GM12878 (cell line): ENCODE results near the gene BAZ2A. TPM values are rescaled to one million over a fixed set of nuclear protein-coding genes. Genes with fewer than 3 reads are reported as not detected.

Source experiments
- ATAC-seq: fragments of 200-7000 bp; cut with Tn5 transposase; 3 replicates; pipeline ENCODE4 v1.9.1; 2020; ENCODE audit warnings: mild to moderate bottlenecking, moderate library complexity
- BruUV-seq: library from RNA; stranded (reverse); fragments of 400-500 nt; replicated peaks from 2 replicates; lab custom pipeline; 2021; lab: Mats Ljungman, UMichigan
- CTCF ChIA-PET: fragments of 300-600 bp; sonication (Branson Sonifier 250); formaldehyde crosslinking; extraction: SDS; loops from one replicate; lab custom pipeline; 2021; ENCODE audit warnings: inconsistent platforms; lab: Yijun Ruan, JAX
- POLR2A ChIA-PET: fragments of 350-600 bp; formaldehyde crosslinking; extraction: SDS; loops from one replicate; lab custom pipeline; 2021; ENCODE audit warnings: inconsistent platforms; lab: Charles Lee
- RAD21 ChIA-PET: fragments of 300-600 bp; sonication (Branson Sonifier 250); formaldehyde crosslinking; loops from one replicate; lab custom pipeline; 2023; ENCODE audit warnings: antibody characterized with exemption; ENCODE audit not compliant: unreplicated experiment; lab: Charles Lee
- SMC1A ChIA-PET: fragments of 300-600 bp; sonication (Branson Sonifier 250); formaldehyde crosslinking; loops from one replicate; lab custom pipeline; 2023; ENCODE audit not compliant: unreplicated experiment, uncharacterized antibody; lab: Charles Lee
- DNase-seq: peaks from one replicate; pipeline ENCODE4 v3.0.0-alpha.2; 2011; ENCODE audit warnings: low read depth, low spot score
- FAIRE-seq: peaks from 3 replicates; lab custom pipeline; 2011; peaks lifted over from hg19 to GRCh38; lab: Jason Lieb, UNC
- H2AFZ ChIP-seq: 2 replicates; pipeline ENCODE4 v1.6.0; 2011; ENCODE audit warnings: low read depth, low read length, control low read depth; ENCODE audit not compliant: control insufficient read depth
- H3K27ac ChIP-seq: 2 replicates; pipeline ENCODE4 v1.5.1; 2011; ENCODE audit warnings: control low read depth; ENCODE audit not compliant: control insufficient read depth, insufficient read depth
- H3K27me3 ChIP-seq, 2 experiments: replicated peaks in 1 of 2; 2 replicates each; pipeline versions ENCODE4 v1.6.0 to v1.6.1; 2011; ENCODE audit warnings: low read length in 1 of 2; ENCODE audit not compliant: control insufficient read depth in 2 of 2, insufficient read depth in 2 of 2
- H3K36me3 ChIP-seq, 2 experiments: 2 replicates each; pipeline ENCODE4 v1.5.1; 2011; ENCODE audit warnings: low read length in 1 of 2; ENCODE audit not compliant: control insufficient read depth in 2 of 2, insufficient read depth in 2 of 2
- H3K4me1 ChIP-seq: 2 replicates; pipeline ENCODE4 v1.6.1; 2011; ENCODE audit warnings: mild to moderate bottlenecking, low read length, moderate library complexity, mixed read lengths; ENCODE audit not compliant: control insufficient read depth, insufficient read depth
- H3K4me2 ChIP-seq: 2 replicates; pipeline ENCODE4 v1.6.0; 2011; ENCODE audit warnings: control low read depth; ENCODE audit not compliant: control insufficient read depth, insufficient read depth
- H3K4me3 ChIP-seq: fragments of 200-600 bp; sonication (generic); 2 replicates; pipeline ENCODE4 v1.5.1; 2016
- H3K79me2 ChIP-seq: 2 replicates; pipeline ENCODE4 v1.6.0; 2011; ENCODE audit warnings: low read length; ENCODE audit not compliant: control insufficient read depth, insufficient read depth
- H3K9ac ChIP-seq: 2 replicates; pipeline ENCODE4 v1.8.0; 2011; ENCODE audit warnings: low read length, control low read depth, mixed read lengths; ENCODE audit not compliant: control insufficient read depth, insufficient read depth
- H3K9me3 ChIP-seq: replicated peaks from 3 replicates; pipeline ENCODE4 v1.5.1; 2011; ENCODE audit warnings: mild to moderate bottlenecking, low read length; ENCODE audit not compliant: control insufficient read depth, insufficient read depth
- H4K20me1 ChIP-seq: 2 replicates; pipeline ENCODE4 v1.6.0; 2011; ENCODE audit not compliant: control insufficient read depth, insufficient read depth
- BACH1 ChIP-seq: fragments of 450-650 bp; IDR thresholded peaks from 2 replicates; pipeline ENCODE4 v1.6.1; 2017; ENCODE audit warnings: mild to moderate bottlenecking, borderline replicate concordance
- MLLT1 ChIP-seq: fragments of 450-650 bp; IDR thresholded peaks from 2 replicates; pipeline ENCODE4 v1.6.1; 2016; ENCODE audit warnings: mild to moderate bottlenecking
- TCF3 ChIP-seq: IDR thresholded peaks from 2 replicates; pipeline ENCODE4 v1.6.1; 2012; ENCODE audit warnings: low read depth, mild to moderate bottlenecking, low read length, borderline replicate concordance; ENCODE audit not compliant: insufficient read depth
- whole genome bisulfite sequencing: methylation state at CpG from one replicate; pipeline ENCODE4 v1.1.6; 2016; ENCODE audit warnings: low lambda C conversion rate; ENCODE audit not compliant: insufficient replicate concordance, insufficient coverage; ENCODE audit errors: missing lambda C conversion rate; 5-methylcytosine and 5-hydroxymethylcytosine counted together
- in situ Hi-C: fragments of 300-500 bp; cut with MboI; formaldehyde crosslinking; loops from 9 replicates; pipeline ENCODE4 v1.14.3; 2018; ENCODE audit warnings: mixed read lengths
- intact Hi-C: fragments of 100-400 bp; cut with micrococcal nuclease; formaldehyde crosslinking; loops from one replicate; pipeline ENCODE4 v1.14.2; 2022; ENCODE audit not compliant: unreplicated experiment
- polyA plus RNA-seq, 11 experiments: library from polyadenylated mRNA; depleted of rRNA in 4 of 11; unstranded in 6 of 11; stranded (reverse) in 5 of 11; fragments of >200 nt; fragmentation: Nextera tagmentation in 4 of 11; fragmentation: Illumina TruSeq in 1 of 11; extraction: Ambion mirVana in 4 of 11; extraction: Trizol in 1 of 11; gene quantifications; 1 replicate in 1 of 11; 2 replicates in 10 of 11; pipeline versions ENCODE4 v1.2.1 to v1.2.3, GENCODE V29; 2011 to 2016; ENCODE audit warnings: inconsistent platforms in 2 of 11, missing spikeins in 2 of 11, low read depth in 1 of 11
- total RNA-seq, 4 experiments: library from RNA; depleted of rRNA in 3 of 4; stranded (reverse); fragments of >200 nt in 3 of 4; fragmentation: Illumina TruSeq in 1 of 4; extraction: Trizol in 1 of 4; gene quantifications; 2 replicates each; pipeline versions ENCODE4 v1.2.1 to v1.2.3, GENCODE V29; 2013 to 2021

BAZ2A gene
- total and polyA plus RNA-seq, 10 of the 15 experiments (the other 5 are each of a cell fraction or from before 2014, with no cell fraction given), result 4.8 to 90.2 (median 29.9) TPM

- peak overlapping the region; percentile 30; the same call in 1 of the 2 replicates for H3K27ac ChIP-seq
- H3K9me3 ChIP-seq, result no peaks in the 10 kb centered on the region
- no TSS peak for BruUV-seq
- no peak overlapping the region for H3K4me3 ChIP-seq
- SMC1A ChIA-PET, result interaction anchor here (0.6 to 2.5 kb wide), 8 partner anchors 9 to 92 kb away, joined by 3 to 20 read pairs (median 4); no protein-coding TSS in a partner anchor
- DNase-seq (no peak), ATAC-seq (peak; percentile 36), FAIRE-seq (no peak)
- peaks cover 6% of the 10 kb centered on the region for H4K20me1 ChIP-seq
- no peaks in the 10 kb centered on the region for H3K27me3 ChIP-seq
- peak overlapping the region; percentile 22; the same call in 1 of the 2 replicates for H3K4me2 ChIP-seq
- TF ChIP-seq TCF3, result no peak
- 0 out of 2 replicates have a peak, but pooled peaks have one; percentile 32 for TF ChIP-seq MLLT1
- TF ChIP-seq BACH1, result no peak
- 70% methylated on average over 11 of the region's 11 CpGs for WGBS
- H3K4me1 ChIP-seq, result peaks cover 37% of the 10 kb centered on the region
- CTCF ChIA-PET, result interaction anchor here (0.6 to 1.1 kb wide), 6 partner anchors 12 to 75 kb away, joined by 3 to 4 read pairs (median 3); partner anchors contain the start of gene ATP5F1B
- intact Hi-C loops (no loop called here), in situ Hi-C loops (no loop called here)
- RAD21 ChIA-PET, result interaction anchor here (1.0 to 2.1 kb wide), 3 partner anchors 11 to 41 kb away, joined by 3 to 7 read pairs (median 3); no protein-coding TSS in a partner anchor
- H3K36me3 ChIP-seq, result peaks cover 4 to 31% of the 10 kb centered on the region in 2 experiments
- H2AFZ ChIP-seq, result no peak overlapping the region
- no peak overlapping the region for H3K9ac ChIP-seq
- H3K79me2 ChIP-seq, result peaks cover 90% of the 10 kb centered on the region
- POLR2A ChIA-PET, result interaction anchor here (0.6 to 3.4 kb wide), 11 partner anchors 10 to 1088 kb away, joined by 3 to 20 read pairs (median 5); partner anchors contain the start of gene PTGES3
Measured at GRCh38 chr12:56676851-56677580, 46.9 kb upstream of the BAZ2A start.
